ENCODE measurements around the gene FKBP9.

The FKBP9 gene

GRCh38 chr7:33055158-33055557, 97.9 kb downstream of the FKBP9 start:
- DNase-seq (ENCODE audit: low read depth), result no peak
- no peak for TF ChIP-seq CTCF (conservative IDR thresholded peaks at IDR 0.05; ENCODE audit: low read length)
- no peak overlapping the region for H3K4me3 ChIP-seq (ENCODE audit: low read length)

Data from AG10803 (cell line).